ENCODE measurements around the gene MYO1G. TPM values are rescaled to one million over a fixed set of nuclear protein-coding genes. Genes with fewer than 3 reads are reported as not detected.

Gene MYO1G
- total RNA-seq, 1 donor from 2014 or later = 0.26 TPM

GRCh38 chr7:45001138-45001694 lies 22.4 kb upstream of the MYO1G start:
- no peak for FAIRE-seq
- H3K4me3 ChIP-seq (ENCODE audit: low read depth, low read length) = peak overlapping the region; percentile 51
- TF ChIP-seq CTCF (IDR thresholded peaks at IDR 0.05; ENCODE audit: insufficient read depth, low read length, severe bottlenecking) = no peak
- no peaks in the 10 kb centered on the region for H3K27me3 ChIP-seq (ENCODE audit: control insufficient read depth, insufficient read depth, low read length)
- H3K36me3 ChIP-seq (ENCODE audit: control insufficient read depth, insufficient read depth, low read length) = peaks cover 2% of the 10 kb centered on the region
- DNase-seq (ENCODE audit: low read depth) = peak; percentile 78

- Histone ChIP-seq H3K27me3 (ENCODE audit: control insufficient read depth, insufficient read depth, low read length) (no peaks in the 10 kb centered on the region), H3K36me3 (ENCODE audit: control insufficient read depth, insufficient read depth, low read length) (no peaks in the 10 kb centered on the region), H3K4me3 (ENCODE audit: low read depth, low read length) (peak within 1 kb of the TSS; percentile 55)
- no peak for TF ChIP-seq CTCF (IDR thresholded peaks at IDR 0.05; ENCODE audit: insufficient read depth, low read length, severe bottlenecking)
- FAIRE-seq (no peak), DNase-seq (ENCODE audit: low read depth) (no peak)
Measured at GRCh38 chr7:45000093-45001032, 21.5 kb upstream of the MYO1G start, which contains the start of gene CCM2. CCM2 (plus strand) TSS chr7:45000201; CDS start chr7:45000334, 133 bp downstream.

DNA sequence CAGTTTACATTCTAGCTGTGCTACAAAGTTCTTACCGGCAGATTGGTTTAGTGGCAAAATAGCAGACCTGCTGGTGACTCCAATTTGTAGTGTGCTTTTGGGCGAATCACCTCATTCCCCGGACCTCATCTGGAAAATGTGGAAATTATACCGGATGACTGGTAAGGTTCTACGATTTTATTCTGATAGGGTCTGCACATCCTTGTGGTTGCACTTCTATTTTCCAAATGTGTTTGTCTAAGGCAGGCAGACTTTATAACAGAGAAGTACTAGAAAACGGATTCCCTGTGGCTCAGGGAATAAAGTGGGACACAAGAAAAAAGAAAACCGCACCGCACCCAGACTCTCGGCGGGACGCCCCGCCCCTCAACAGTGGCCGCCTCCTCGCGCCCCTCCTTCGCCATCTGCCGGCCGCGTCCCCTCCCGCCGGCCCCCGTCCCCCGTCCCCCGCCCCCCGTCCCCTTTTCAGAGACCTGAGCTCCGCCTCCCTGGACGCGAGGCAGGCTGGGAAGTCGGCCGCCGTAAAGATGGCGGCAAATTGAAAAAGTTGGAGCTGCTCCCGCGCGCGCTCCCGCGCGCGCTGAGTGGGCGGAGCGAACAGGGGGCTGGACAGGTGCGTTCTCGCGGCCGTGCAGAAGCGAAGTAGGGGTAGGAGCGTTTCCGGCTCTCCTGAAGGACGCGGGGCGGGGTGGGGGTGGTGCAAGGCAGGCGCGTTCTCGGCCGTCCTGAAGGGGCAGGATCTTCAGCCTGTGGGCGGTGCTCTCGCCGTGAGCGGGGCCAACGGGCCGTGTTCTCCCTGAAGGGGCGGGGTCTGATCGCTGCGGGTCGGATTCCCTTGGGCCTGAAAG lies 20.7 kb upstream of the MYO1G start:
- DNase-seq (ENCODE audit: low read depth) (peak; percentile 95), FAIRE-seq (no peak)
- H3K36me3 ChIP-seq (ENCODE audit: control insufficient read depth, insufficient read depth, low read length) = no peaks in the 10 kb centered on the region
- TF ChIP-seq CTCF (IDR thresholded peaks at IDR 0.05; ENCODE audit: insufficient read depth, low read length, severe bottlenecking) = no peak
- peak overlapping the region; percentile 55 for H3K4me3 ChIP-seq (ENCODE audit: low read depth, low read length)
- H3K27me3 ChIP-seq (ENCODE audit: control insufficient read depth, insufficient read depth, low read length) = no peaks in the 10 kb centered on the region

GRCh38 chr7:44998153-44998871 lies 19.5 kb upstream of the MYO1G start:
- TF ChIP-seq CTCF (IDR thresholded peaks at IDR 0.05; ENCODE audit: insufficient read depth, low read length, severe bottlenecking) = no peak
- no peaks in the 10 kb centered on the region for H3K36me3 ChIP-seq (ENCODE audit: control insufficient read depth, insufficient read depth, low read length)
- FAIRE-seq (no peak), DNase-seq (ENCODE audit: low read depth) (no peak)
- no peaks in the 10 kb centered on the region for H3K27me3 ChIP-seq (ENCODE audit: control insufficient read depth, insufficient read depth, low read length)
- no peak overlapping the region for H3K4me3 ChIP-seq (ENCODE audit: low read depth, low read length)
